Mesenchymal stem cell (in vitro differentiated cells and primary cell): ENCODE data around the gene ZNF276.
"Not testable (repeated sequence)": the region's sequence is repeated elsewhere in the genome, so short reads cannot be mapped to it uniquely, and the experiment has no call there.

Experiments used
- DNase-seq: peaks from one replicate; pipeline ENCODE4 v3.0.0-alpha.2; 2013
- H2AFZ ChIP-seq: one replicate; pipeline ENCODE4 v1.6.1; 2013; ENCODE audit warnings: low read depth, mild to moderate bottlenecking, control low read depth, inconsistent platforms, low read length, moderate library complexity
- H2AK5ac ChIP-seq: 2 replicates; pipeline ENCODE4 v1.6.1; 2013; ENCODE audit warnings: low read length, moderate library complexity, mild to moderate bottlenecking, inconsistent platforms; ENCODE audit not compliant: severe bottlenecking
- H2BK120ac ChIP-seq: one replicate; pipeline ENCODE4 v1.6.1; 2013; ENCODE audit warnings: low read depth, mild to moderate bottlenecking, inconsistent platforms, low read length, moderate library complexity
- H2BK12ac ChIP-seq, 2 experiments: one replicate each; pipeline ENCODE4 v1.6.1; 2013; ENCODE audit warnings: inconsistent platforms in 2 of 2, low read length in 2 of 2, mild to moderate bottlenecking in 2 of 2, moderate library complexity in 2 of 2, control low read depth in 1 of 2
- H2BK15ac ChIP-seq: one replicate; pipeline ENCODE4 v1.6.1; 2013; ENCODE audit warnings: mild to moderate bottlenecking, low read depth, inconsistent platforms; ENCODE audit not compliant: poor library complexity, severe bottlenecking
- H2BK5ac ChIP-seq: 2 replicates; pipeline ENCODE4 v1.6.1; 2013; ENCODE audit warnings: low read depth, mild to moderate bottlenecking, low read length, control low read depth, inconsistent platforms; ENCODE audit not compliant: poor library complexity, severe bottlenecking
- H3K14ac ChIP-seq, 2 experiments: one replicate each; pipeline ENCODE4 v1.6.1; 2013; ENCODE audit warnings: inconsistent platforms in 2 of 2, low read length in 2 of 2, control low read depth in 1 of 2, mild to moderate bottlenecking in 1 of 2, moderate library complexity in 1 of 2
- H3K18ac ChIP-seq, 2 experiments: one replicate each; pipeline ENCODE4 v1.6.1; 2013; ENCODE audit warnings: inconsistent platforms in 2 of 2, low read length in 2 of 2, control low read depth in 1 of 2, low read depth in 1 of 2, mild to moderate bottlenecking in 1 of 2
- H3K23ac ChIP-seq, 2 experiments: one replicate each; pipeline ENCODE4 v1.6.1; 2013; ENCODE audit warnings: inconsistent platforms in 2 of 2, low read length in 2 of 2, mild to moderate bottlenecking in 2 of 2, moderate library complexity in 2 of 2, control low read depth in 1 of 2
- H3K27ac ChIP-seq: 2 replicates; pipeline ENCODE4 v1.5.1; 2013; ENCODE audit warnings: mild to moderate bottlenecking, moderate library complexity, low read length, control low read depth, inconsistent platforms; ENCODE audit not compliant: poor library complexity, severe bottlenecking
- H3K27me3 ChIP-seq, 2 experiments: 2 replicates each; pipeline versions ENCODE4 v1.6.1 to v1.7.0; 2013; ENCODE audit warnings: low read length in 2 of 2, mild to moderate bottlenecking in 2 of 2, moderate library complexity in 2 of 2, control low read depth in 1 of 2, inconsistent platforms in 1 of 2; ENCODE audit not compliant: control insufficient read depth in 1 of 2, insufficient read depth in 1 of 2
- H3K36me3 ChIP-seq, 2 experiments: 2 replicates each; pipeline versions ENCODE4 v1.6.1 to v1.7.0; 2013; ENCODE audit warnings: low read length in 2 of 2, control low read depth in 1 of 2, inconsistent platforms in 1 of 2, low read depth in 1 of 2, mild to moderate bottlenecking in 1 of 2; ENCODE audit not compliant: insufficient read depth in 2 of 2, control insufficient read depth in 1 of 2
- H3K4ac ChIP-seq, 2 experiments: one replicate each; pipeline ENCODE4 v1.6.1; 2013; ENCODE audit warnings: inconsistent platforms in 2 of 2, low read length in 2 of 2, mild to moderate bottlenecking in 2 of 2, moderate library complexity in 2 of 2, control low read depth in 1 of 2, low read depth in 1 of 2
- H3K4me1 ChIP-seq: 2 replicates; pipeline ENCODE4 v1.6.1; 2013; ENCODE audit warnings: low read depth, low read length, control low read depth; ENCODE audit not compliant: control insufficient read depth, insufficient read depth
- H3K4me2 ChIP-seq: 2 replicates; pipeline ENCODE4 v1.6.1; 2013; ENCODE audit warnings: low read length, mild to moderate bottlenecking, inconsistent platforms; ENCODE audit not compliant: poor library complexity, severe bottlenecking
- H3K4me3 ChIP-seq, 2 experiments: 2 replicates each; pipeline versions ENCODE4 v1.5.1 to v1.7.0; 2013; ENCODE audit warnings: low read length in 2 of 2, mild to moderate bottlenecking in 2 of 2, control low read depth in 1 of 2, low read depth in 1 of 2; ENCODE audit not compliant: insufficient read depth in 1 of 2
- H3K79me1 ChIP-seq: replicated peaks from 2 replicates; pipeline ENCODE4 v1.6.1; 2013; ENCODE audit warnings: mild to moderate bottlenecking, control low read depth, low read length, inconsistent platforms; ENCODE audit not compliant: poor library complexity, severe bottlenecking
- H3K9ac ChIP-seq: 2 replicates; pipeline ENCODE4 v1.7.0; 2013; ENCODE audit warnings: mild to moderate bottlenecking, low read length, moderate library complexity
- H3K9me3 ChIP-seq: 2 replicates; pipeline ENCODE4 v1.7.0; 2013; ENCODE audit warnings: mild to moderate bottlenecking, low read length; ENCODE audit not compliant: control insufficient read depth
- H4K8ac ChIP-seq: one replicate; pipeline ENCODE4 v1.6.1; 2013; ENCODE audit warnings: inconsistent platforms, mild to moderate bottlenecking, low read length, moderate library complexity
- H4K91ac ChIP-seq: one replicate; pipeline ENCODE4 v1.6.1; 2013; ENCODE audit warnings: mild to moderate bottlenecking, low read length, inconsistent platforms
- WGBS: methylation state at CpG from one replicate; pipeline ENCODE4 v1.1.7; 2013; ENCODE audit warnings: mixed read lengths; 5-methylcytosine and 5-hydroxymethylcytosine counted together

The ZNF276 gene

GRCh38 chr16:89691986-89692569, 29.3 kb upstream of the ZNF276 start:
- Histone ChIP-seq H3K4me3 (no peak overlapping the region), H2AK5ac (no peak overlapping the region), H3K36me3 (peaks cover 57 to 77% of the 10 kb centered on the region in 2 experiments), H3K9me3 (no peaks in the 10 kb centered on the region), H3K27ac (no peak overlapping the region), H4K91ac (no peak overlapping the region), H3K18ac (no peak overlapping the region), H3K4me2 (no peak overlapping the region), H3K4ac (no peak overlapping the region), H2BK5ac (no peak overlapping the region), H3K14ac (no peak overlapping the region), H2BK12ac (no peak overlapping the region), H2BK15ac (no peak overlapping the region), H3K27me3 (no peaks in the 10 kb centered on the region), H2AFZ (no peak overlapping the region), H3K4me1 (peaks cover 29% of the 10 kb centered on the region), H3K23ac (no peak overlapping the region), H4K8ac (no peak overlapping the region), H3K79me1 (peaks cover 40% of the 10 kb centered on the region), H3K9ac (no peak overlapping the region), H2BK120ac (no peak overlapping the region)
- 97% methylated on average over 13 of the region's 13 CpGs for WGBS
- no peak for DNase-seq

GRCh38 chr16:89693289-89693731, 28.0 kb upstream of the ZNF276 start:
- H3K9ac ChIP-seq: no peak overlapping the region
- no peak overlapping the region for H4K91ac ChIP-seq
- no peak overlapping the region for H3K23ac ChIP-seq
- H3K4me1 ChIP-seq: peaks cover 29% of the 10 kb centered on the region
- H3K27me3 ChIP-seq: no peaks in the 10 kb centered on the region
- H2BK120ac ChIP-seq: no peak overlapping the region
- H2AK5ac ChIP-seq: no peak overlapping the region
- no peak overlapping the region for H3K14ac ChIP-seq
- H2BK12ac ChIP-seq: no peak overlapping the region
- H3K27ac ChIP-seq: no peak overlapping the region
- no peak overlapping the region for H3K4me3 ChIP-seq
- DNase-seq: no peak
- 94% methylated on average over 11 of the region's 11 CpGs for WGBS
- no peak overlapping the region for H4K8ac ChIP-seq
- peaks cover 43% of the 10 kb centered on the region for H3K79me1 ChIP-seq
- H3K36me3 ChIP-seq: peaks cover 59 to 89% of the 10 kb centered on the region in 2 experiments
- no peak overlapping the region for H2AFZ ChIP-seq
- no peak overlapping the region for H2BK5ac ChIP-seq
- H3K4me2 ChIP-seq: no peak overlapping the region
- no peak overlapping the region for H3K4ac ChIP-seq
- H3K9me3 ChIP-seq: no peaks in the 10 kb centered on the region
- no peak overlapping the region for H3K18ac ChIP-seq
- H2BK15ac ChIP-seq: no peak overlapping the region

- no peak overlapping the region for H2BK15ac ChIP-seq
- no peak for DNase-seq
- H3K27ac ChIP-seq: no peak overlapping the region
- no peak overlapping the region for H2BK5ac ChIP-seq
- H3K27me3 ChIP-seq: no peaks in the 10 kb centered on the region
- H3K14ac ChIP-seq: no peak overlapping the region
- no peak overlapping the region for H3K9ac ChIP-seq
- H3K4ac ChIP-seq: no peak overlapping the region
- H3K9me3 ChIP-seq: no peaks in the 10 kb centered on the region
- no peak overlapping the region for H4K8ac ChIP-seq
- 92% methylated on average over 32 of the region's 32 CpGs for WGBS
- no peak overlapping the region for H3K4me3 ChIP-seq
- peaks cover 38% of the 10 kb centered on the region for H3K79me1 ChIP-seq
- H3K4me2 ChIP-seq: no peak overlapping the region
- no peak overlapping the region for H2BK120ac ChIP-seq
- H3K4me1 ChIP-seq: peaks cover 26% of the 10 kb centered on the region
- H2AFZ ChIP-seq: no peak overlapping the region
- no peak overlapping the region for H4K91ac ChIP-seq
- no peak overlapping the region for H3K23ac ChIP-seq
- H2BK12ac ChIP-seq: no peak overlapping the region
- peaks cover 54 to 86% of the 10 kb centered on the region in 2 experiments for H3K36me3 ChIP-seq
- H3K18ac ChIP-seq: no peak overlapping the region
- H2AK5ac ChIP-seq: no peak overlapping the region
These were observed 27.2 kb upstream of the ZNF276 start for GRCh38 chr16:89693931-89694783.

- Histone ChIP-seq H3K4me1 (peaks cover 28% of the 10 kb centered on the region), H3K79me1 (peaks cover 36% of the 10 kb centered on the region), H3K36me3 (peaks cover 51 to 80% of the 10 kb centered on the region in 2 experiments)
- H2BK5ac ChIP-seq, H2BK12ac ChIP-seq, H4K91ac ChIP-seq, H3K18ac ChIP-seq, H2BK15ac ChIP-seq, H3K4me2 ChIP-seq, H3K4ac ChIP-seq, DNase-seq, H3K23ac ChIP-seq, H2AK5ac ChIP-seq, H3K27ac ChIP-seq, H2AFZ ChIP-seq, H3K9ac ChIP-seq, H3K9me3 ChIP-seq, H4K8ac ChIP-seq, H3K27me3 ChIP-seq, H3K14ac ChIP-seq, H2BK120ac ChIP-seq, H3K4me3 ChIP-seq: not testable (repeated sequence)
- 93% methylated on average over 23 of the region's 23 CpGs for WGBS
These were observed 26.6 kb upstream of the ZNF276 start for GRCh38 chr16:89694784-89695085.
